Measurements from ENCODE around the gene PUSL1. TPM values are rescaled to one million over a fixed set of nuclear protein-coding genes. Genes with fewer than 3 reads are reported as not detected.
A peak's percentile ranks its signal among the peaks of the same experiment; 100 is the strongest.

PUSL1 gene
- 38.0 and 40.9 TPM in 2 replicates for total RNA-seq (2021)
- long read RNA-seq, transcript PUSL1-201 (8 exons, 1,287 nt), result major isoform, 137 of 216 reads
- long read RNA-seq, partial matches to known transcripts, result 12 of 216 reads
- long read RNA-seq, other reads (novel, unspliced or antisense), result 67 of 216 reads

GRCh38 chr1:1307923-1308755 lies at the start of gene PUSL1, which contains the start of gene ACAP3:
Gene PUSL1 (plus strand): TSS chr1:1308597. CDS start chr1:1308644, 47 bp downstream.
Gene ACAP3 (minus strand): TSS chr1:1307930. CDS start chr1:1307815, 115 bp downstream.
- H3K4ac ChIP-seq (ENCODE audit: low read depth, low read length), result no peak within 1 kb of the TSS
- peak within 1 kb of the TSS; percentile 33 for H3K9ac ChIP-seq (ENCODE audit: extremely low read depth, insufficient read length, low read length)
- no peaks in the 10 kb centered on the region for H3K79me2 ChIP-seq (ENCODE audit: insufficient read depth, low read length)
- H2BK20ac ChIP-seq (ENCODE audit: low read depth, low read length, poor library complexity, severe bottlenecking), result no peak within 1 kb of the TSS
- H3K27me3 ChIP-seq (ENCODE audit: insufficient read depth, low read length), result no peaks in the 10 kb centered on the region
- Mint-ChIP-seq H3K36me3 (ENCODE audit: insufficient read depth in 1 of 3, low read depth in 3 of 3) (peaks cover 0 to 18% (median 12%) of the 10 kb centered on the region in 3 experiments; a peak in 6 of 7 replicates), H3K4me3 (peak within 1 kb of the TSS; percentile 80 to 86), H3K4me1 (peaks cover 18 to 31% of the 10 kb centered on the region in 2 experiments), H3K27me3 (ENCODE audit: low read depth) (peaks cover 3% of the 10 kb centered on the region; the same call in 1 of the 2 replicates), H3K27ac (peak within 1 kb of the TSS in 1 of 3 experiments; percentile 77; a peak in 1 of 7 replicates), H3K9me3 (no peaks in the 10 kb centered on the region; a peak in 1 of 5 replicates)
- H2BK15ac ChIP-seq (ENCODE audit: low read depth, low read length), result no peak within 1 kb of the TSS
- H2AK5ac ChIP-seq (ENCODE audit: insufficient read length, low read length), result no peak within 1 kb of the TSS
- no CpG with 5 or more reads among the region's 131 CpGs for WGBS (ENCODE audit: extremely low coverage, insufficient read length, low lambda C conversion rate)
- H2BK120ac ChIP-seq (ENCODE audit: low read depth, low read length, poor library complexity, severe bottlenecking), result no peak within 1 kb of the TSS
- no peak within 1 kb of the TSS for H3K56ac ChIP-seq (ENCODE audit: insufficient read length, low read depth, low read length)
- H3K14ac ChIP-seq (ENCODE audit: insufficient read depth, low read length), result no peak within 1 kb of the TSS; the same call in 1 of the 2 replicates
- peaks cover 15% of the 10 kb centered on the region for H3K23me2 ChIP-seq (ENCODE audit: insufficient read length, low read depth, low read length, poor library complexity, severe bottlenecking)
- H3K4me2 ChIP-seq (ENCODE audit: insufficient read depth, insufficient read length, low read length), result peak within 1 kb of the TSS; percentile 46
- peaks cover 5% of the 10 kb centered on the region; the same call in 1 of the 2 replicates for H3K4me1 ChIP-seq (ENCODE audit: insufficient read depth, low read length)
- no peak within 1 kb of the TSS for H4K5ac ChIP-seq (ENCODE audit: insufficient read length, low read depth, low read length)
- H4K8ac ChIP-seq (replicated peaks; ENCODE audit: insufficient read length, low read depth, low read length), result no peak within 1 kb of the TSS
- DNase-seq, result peak; percentile 83
- no peaks in the 10 kb centered on the region for H3K79me1 ChIP-seq (ENCODE audit: insufficient read depth, low read depth, low read length, poor library complexity, severe bottlenecking)
- no peak within 1 kb of the TSS for H3K18ac ChIP-seq (ENCODE audit: insufficient read length, low read depth, low read length)
- no peak within 1 kb of the TSS for H2AFZ ChIP-seq (ENCODE audit: low read length)
- no peak within 1 kb of the TSS for H2BK12ac ChIP-seq (ENCODE audit: insufficient read length, low read depth, low read length)
- no peak within 1 kb of the TSS for H4K91ac ChIP-seq (ENCODE audit: insufficient read length, low read depth, low read length)
- TF ChIP-seq CTCF (conservative IDR thresholded peaks at IDR 0.05), result no peak
- H4K20me1 ChIP-seq (ENCODE audit: control insufficient read depth, insufficient read depth, insufficient read length), result no peaks in the 10 kb centered on the region
- no peak within 1 kb of the TSS for H3K27ac ChIP-seq (ENCODE audit: insufficient read length, low read depth, low read length)
- H3T11ph ChIP-seq (ENCODE audit: low read length), result no peak within 1 kb of the TSS
- no peak within 1 kb of the TSS for H3K23ac ChIP-seq (ENCODE audit: insufficient read length, low read depth, low read length)
- no peaks in the 10 kb centered on the region for H3K9me3 ChIP-seq (ENCODE audit: control insufficient read depth, low read depth, low read length)
- H2BK5ac ChIP-seq (ENCODE audit: insufficient read length, low read length), result no peak within 1 kb of the TSS

All from H9 (cell line).